Kidney epithelial cell (primary cell): ENCODE results near the gene C16orf96. TPM values are rescaled to one million over a fixed set of nuclear protein-coding genes. Genes with fewer than 3 reads are reported as not detected.
A peak's percentile ranks its signal among the peaks of the same experiment; 100 is the strongest.

ENCODE experiments used
- DNase-seq: peaks from one replicate; pipeline ENCODE4 v3.0.0-alpha.2; 2010; ENCODE audit warnings: low read depth
- H3K27me3 ChIP-seq: 2 replicates; pipeline ENCODE4 v1.6.0; 2011; ENCODE audit warnings: low read length; ENCODE audit not compliant: control insufficient read depth, insufficient read depth
- H3K36me3 ChIP-seq: 2 replicates; pipeline ENCODE4 v1.5.1; 2011; ENCODE audit warnings: low read length; ENCODE audit not compliant: control insufficient read depth, insufficient read depth
- H3K4me3 ChIP-seq: 2 replicates; pipeline ENCODE4 v1.5.1; 2011; ENCODE audit warnings: low read depth, mild to moderate bottlenecking, control low read depth, low read length
- total RNA-seq: library from RNA; depleted of rRNA; stranded (reverse); fragments of >200 nt; gene quantifications from 2 replicates; pipeline ENCODE4 v1.2.3, GENCODE V29; 2015
- TF ChIP-seq, protein P1 (sequence below): IDR thresholded peaks from 2 replicates; pipeline ENCODE4 v1.5.1; 2011; ENCODE audit warnings: mild to moderate bottlenecking, moderate library complexity, low read length, control low read depth, inconsistent platforms; ENCODE audit not compliant: insufficient read depth, poor library complexity, severe bottlenecking

Gene C16orf96
- total RNA-seq, 1 donor from 2014 or later, result not detected

DNA sequence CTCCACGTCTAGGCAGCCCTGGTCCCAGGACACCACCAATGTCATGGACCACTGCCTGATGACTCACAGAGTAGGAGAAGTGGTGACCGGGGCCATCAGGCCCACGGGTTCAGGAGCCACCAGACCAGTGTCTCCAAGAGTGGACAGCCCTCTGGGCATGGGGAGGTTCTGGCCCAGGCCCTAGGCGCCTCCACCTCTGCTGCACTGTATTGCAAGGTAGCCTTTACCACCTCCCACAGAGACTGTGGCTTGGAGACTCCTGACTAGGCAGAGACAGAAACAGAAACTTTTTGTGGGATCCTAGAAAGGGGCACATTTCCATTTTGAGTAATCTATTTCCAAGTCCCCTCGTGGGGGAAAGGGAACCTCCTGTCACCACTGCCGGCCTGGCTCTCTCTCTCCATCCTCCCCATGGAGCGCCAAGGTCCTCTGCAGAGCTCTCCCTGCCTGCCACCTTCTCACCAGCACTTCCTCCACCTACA, 20.5 kb upstream of the C16orf96 start:
- TF ChIP-seq, protein P1, sequence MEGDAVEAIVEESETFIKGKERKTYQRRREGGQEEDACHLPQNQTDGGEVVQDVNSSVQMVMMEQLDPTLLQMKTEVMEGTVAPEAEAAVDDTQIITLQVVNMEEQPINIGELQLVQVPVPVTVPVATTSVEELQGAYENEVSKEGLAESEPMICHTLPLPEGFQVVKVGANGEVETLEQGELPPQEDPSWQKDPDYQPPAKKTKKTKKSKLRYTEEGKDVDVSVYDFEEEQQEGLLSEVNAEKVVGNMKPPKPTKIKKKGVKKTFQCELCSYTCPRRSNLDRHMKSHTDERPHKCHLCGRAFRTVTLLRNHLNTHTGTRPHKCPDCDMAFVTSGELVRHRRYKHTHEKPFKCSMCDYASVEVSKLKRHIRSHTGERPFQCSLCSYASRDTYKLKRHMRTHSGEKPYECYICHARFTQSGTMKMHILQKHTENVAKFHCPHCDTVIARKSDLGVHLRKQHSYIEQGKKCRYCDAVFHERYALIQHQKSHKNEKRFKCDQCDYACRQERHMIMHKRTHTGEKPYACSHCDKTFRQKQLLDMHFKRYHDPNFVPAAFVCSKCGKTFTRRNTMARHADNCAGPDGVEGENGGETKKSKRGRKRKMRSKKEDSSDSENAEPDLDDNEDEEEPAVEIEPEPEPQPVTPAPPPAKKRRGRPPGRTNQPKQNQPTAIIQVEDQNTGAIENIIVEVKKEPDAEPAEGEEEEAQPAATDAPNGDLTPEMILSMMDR, result no peak
- Histone ChIP-seq H3K27me3 (no peaks in the 10 kb centered on the region), H3K36me3 (no peaks in the 10 kb centered on the region), H3K4me3 (no peak overlapping the region)
- DNase-seq, result no peak

DNA sequence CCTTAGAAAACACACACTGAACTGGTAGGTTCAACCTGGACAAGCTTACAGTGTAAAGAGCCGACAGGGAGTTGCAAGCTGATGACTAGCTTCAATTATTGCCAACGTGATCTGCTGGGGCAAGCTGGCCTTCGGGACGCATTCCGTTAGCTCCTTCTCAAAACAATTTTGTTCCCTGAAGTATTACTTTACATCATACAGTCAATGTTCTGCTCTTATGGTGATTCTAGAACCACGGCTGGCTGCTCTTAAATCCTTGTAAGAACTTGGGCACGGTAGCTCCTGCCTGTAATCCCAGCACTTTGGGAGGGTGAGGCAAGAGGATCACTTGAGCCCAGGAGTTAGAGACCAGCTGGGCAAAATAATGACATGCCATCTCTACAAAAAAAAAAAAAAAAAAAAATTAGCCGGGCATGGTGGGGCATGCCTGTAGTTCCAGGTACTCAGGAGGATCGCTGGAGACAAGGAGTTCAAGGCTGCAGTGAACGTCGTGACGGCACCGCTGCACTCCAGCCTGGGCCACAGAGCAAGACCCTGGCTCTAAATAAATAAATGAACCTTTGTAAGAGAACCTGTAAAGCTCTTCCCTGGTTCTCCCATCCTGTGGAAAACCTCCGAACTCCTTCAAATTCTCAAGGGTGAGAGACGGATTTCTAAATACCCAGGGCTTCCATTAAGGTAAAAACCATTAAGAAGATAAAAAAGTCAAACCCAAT, 19.6 kb upstream of the C16orf96 start:
- Histone ChIP-seq H3K27me3 (no peaks in the 10 kb centered on the region), H3K4me3 (no peak overlapping the region), H3K36me3 (no peaks in the 10 kb centered on the region)
- TF ChIP-seq, protein P1, result no peak
- no peak for DNase-seq

DNA sequence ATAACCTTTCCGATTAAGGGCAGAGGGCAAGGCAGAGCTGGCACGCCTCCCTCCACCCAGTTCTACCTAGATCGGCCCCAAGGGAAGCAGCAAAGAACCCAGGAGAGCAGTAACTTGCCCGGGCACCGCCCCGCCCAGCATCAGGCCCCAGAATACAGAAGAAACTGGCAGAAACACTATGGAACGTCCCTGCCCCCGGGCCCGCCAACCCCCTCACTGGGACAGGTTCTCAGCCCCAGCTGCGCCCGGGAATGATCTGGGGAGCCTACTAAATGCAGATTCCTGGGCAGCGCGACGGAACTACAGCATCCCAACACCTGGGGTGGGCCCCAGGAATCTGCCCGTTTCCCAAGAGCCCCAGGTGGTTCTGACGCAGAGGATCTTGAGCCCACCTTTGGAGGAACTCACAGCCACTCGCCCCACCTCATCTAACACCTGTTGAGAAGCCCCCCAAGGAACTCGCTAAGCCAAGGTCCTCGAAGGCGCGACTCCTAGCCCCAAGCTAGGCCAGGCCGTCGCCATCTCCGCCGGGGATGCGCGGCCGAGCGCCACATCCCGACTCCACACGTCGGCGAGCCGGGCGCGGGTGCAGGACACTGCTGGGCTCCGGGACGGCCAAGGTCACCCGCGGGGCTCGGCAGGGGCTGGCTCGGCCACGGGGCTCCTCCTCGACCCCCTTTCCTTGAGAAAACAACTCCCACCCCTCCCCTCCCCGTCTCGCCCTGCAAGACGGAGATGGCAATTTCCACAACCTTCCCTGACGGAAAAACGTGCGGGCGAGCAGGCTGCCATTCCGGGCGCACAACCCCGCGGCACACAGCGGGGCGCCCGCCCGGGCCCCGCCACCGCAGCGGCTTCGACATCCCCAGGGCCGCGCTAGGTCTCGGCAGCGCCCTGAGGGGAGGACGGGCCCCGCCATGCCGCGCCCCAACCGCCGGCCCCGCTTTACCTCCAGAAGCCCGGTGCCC, 18.5 kb upstream of the C16orf96 start:
- no peaks in the 10 kb centered on the region for H3K27me3 ChIP-seq
- peak overlapping the region; percentile 61 for H3K4me3 ChIP-seq
- no peak for DNase-seq
- no peaks in the 10 kb centered on the region for H3K36me3 ChIP-seq
- TF ChIP-seq, protein P1, result no peak

DNA sequence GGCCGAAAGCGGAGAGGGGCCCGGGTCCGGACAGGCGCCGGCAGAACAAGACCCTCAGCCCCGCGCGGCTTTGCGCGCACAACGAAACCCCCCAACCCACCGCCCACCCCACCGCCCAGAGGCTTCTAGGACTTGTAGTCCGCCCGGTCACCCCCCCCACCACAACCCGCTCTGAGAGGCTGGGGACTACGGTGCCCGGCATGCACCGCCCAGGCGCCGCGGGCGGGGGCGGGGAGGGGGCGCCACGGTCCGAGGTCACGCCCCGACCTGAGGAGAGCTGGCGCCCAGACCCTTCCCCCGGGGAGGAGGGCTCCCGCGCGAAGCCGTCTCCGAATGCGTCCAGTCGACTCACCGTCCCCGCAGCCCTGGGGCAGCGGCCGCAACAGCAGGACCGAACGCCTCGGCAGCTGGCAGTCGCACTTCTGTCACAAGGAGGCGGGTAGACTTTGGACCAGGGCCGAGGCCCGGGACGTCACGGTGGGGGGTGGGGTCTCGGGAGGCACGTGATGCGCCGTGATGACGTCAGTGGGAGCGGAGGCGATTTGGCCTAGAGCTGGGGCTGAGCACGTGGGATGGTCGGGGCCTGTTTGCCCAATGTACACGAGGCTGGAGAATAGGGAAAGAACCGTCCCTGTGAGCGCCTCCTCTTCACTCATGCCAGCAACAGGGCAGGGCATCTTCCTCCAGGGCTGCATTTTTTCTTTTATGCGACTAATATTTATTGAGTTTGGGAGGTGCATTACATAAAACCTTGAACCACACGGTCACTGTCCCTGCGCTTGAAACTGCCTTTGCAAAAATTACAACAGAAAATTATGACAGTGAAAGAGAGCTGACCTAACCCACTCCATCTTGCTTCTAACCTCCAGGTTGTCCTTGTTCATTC, 17.5 kb upstream of the C16orf96 start, which contains the start of gene CDIP1:
Gene CDIP1 (minus strand): TSS at position 424 of the 886 bp plus-strand sequence. CDS start 24,643 bp downstream, outside the sequence.
- no peaks in the 10 kb centered on the region for H3K27me3 ChIP-seq
- H3K36me3 ChIP-seq, result no peaks in the 10 kb centered on the region
- peak; percentile 59 for DNase-seq
- TF ChIP-seq, protein P1, result no peak
- H3K4me3 ChIP-seq, result peak within 1 kb of the TSS; percentile 61

DNA sequence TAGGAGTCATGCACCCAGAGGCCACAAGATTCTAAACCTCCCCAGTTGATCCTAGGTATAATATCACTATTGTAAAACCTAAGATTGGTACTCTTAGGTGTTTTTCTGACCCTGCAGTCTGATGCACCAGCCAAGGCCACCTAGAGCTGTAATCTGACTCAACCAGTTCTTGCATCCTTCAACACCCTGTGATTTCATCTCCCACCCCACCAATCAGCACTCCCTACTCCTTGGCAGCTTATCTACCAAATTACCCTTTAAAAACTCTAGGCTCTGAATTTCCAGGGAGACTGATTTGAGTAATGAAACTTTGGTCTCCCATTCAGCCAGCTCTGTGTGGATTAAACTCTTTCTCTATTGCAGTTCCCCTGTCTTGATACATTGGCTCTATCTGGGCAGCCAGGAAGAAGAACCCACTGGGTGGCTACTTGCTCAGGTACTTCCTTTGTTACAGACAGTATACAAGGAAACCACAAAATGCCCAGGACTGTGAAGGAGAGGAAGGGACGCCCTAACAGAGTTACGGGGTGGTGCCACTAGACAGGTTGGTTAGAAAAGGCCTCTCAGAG, 16.3 kb upstream of the C16orf96 start:
- Histone ChIP-seq H3K36me3 (no peaks in the 10 kb centered on the region), H3K27me3 (no peaks in the 10 kb centered on the region), H3K4me3 (no peak overlapping the region)
- DNase-seq, result no peak
- TF ChIP-seq, protein P1, result no peak
